AG10803 (cell line): ENCODE data around the gene NOXA1.

Experiments used
- DNase-seq: peaks from one replicate; pipeline ENCODE4 v3.0.0; 2010; ENCODE audit warnings: low read depth
- H3K4me3 ChIP-seq: 2 replicates; pipeline ENCODE4 v1.5.1; 2011; ENCODE audit warnings: mild to moderate bottlenecking, low read length, control low read depth
- CTCF ChIP-seq: conservative IDR thresholded peaks from 2 replicates; pipeline ENCODE4 v1.5.1; 2011; ENCODE audit warnings: mild to moderate bottlenecking, low read length, control low read depth, inconsistent platforms

NOXA1 gene

DNA sequence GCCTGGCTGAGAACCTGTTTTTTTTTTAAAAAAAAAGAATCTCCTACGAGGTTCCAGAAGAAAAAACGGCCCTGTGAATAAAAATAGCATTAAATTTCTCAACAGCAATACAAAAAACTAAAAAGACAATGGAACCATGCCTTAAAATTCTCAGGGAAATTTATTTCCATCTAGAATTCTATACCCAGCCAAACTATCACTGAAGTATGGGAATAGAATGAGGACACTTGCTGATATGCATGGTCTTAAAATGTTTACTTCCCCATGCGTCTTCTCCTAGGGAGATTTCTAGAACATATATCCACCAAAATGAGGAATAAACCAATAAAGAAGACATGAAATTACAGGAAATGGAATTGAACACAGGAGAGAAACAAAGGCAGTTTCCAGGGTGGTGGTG lies 52.5 kb downstream of the NOXA1 start:
- TF ChIP-seq CTCF = no peak
- no peak for DNase-seq
- no peak overlapping the region for H3K4me3 ChIP-seq

GRCh38 chr9:137476856-137477255 lies 53.7 kb downstream of the NOXA1 start:
- no peak for DNase-seq
- H3K4me3 ChIP-seq = no peak overlapping the region
- no peak for TF ChIP-seq CTCF

GRCh38 chr9:137477778-137478612 lies 54.8 kb downstream of the NOXA1 start:
- no peak overlapping the region for H3K4me3 ChIP-seq
- TF ChIP-seq CTCF = no peak
- DNase-seq = no peak

DNA sequence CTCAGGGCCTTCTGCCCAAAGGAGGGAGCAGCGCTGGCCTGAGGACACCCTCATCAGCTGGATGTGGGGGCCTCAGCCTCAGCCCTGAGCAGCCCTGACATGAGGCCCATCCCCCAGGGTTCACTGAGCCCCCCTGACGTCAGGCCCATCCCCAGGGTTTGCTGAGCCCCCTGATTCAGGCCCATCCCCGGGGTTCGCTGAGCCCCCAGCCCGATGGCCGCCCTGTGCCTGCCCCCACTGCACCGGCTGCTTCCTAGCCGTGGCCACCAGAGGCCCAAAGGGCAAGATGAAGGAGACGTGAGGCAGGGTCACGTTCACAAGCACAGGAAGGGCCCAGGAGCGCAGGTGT lies 55.4 kb downstream of the NOXA1 start:
- no peak for TF ChIP-seq CTCF
- H3K4me3 ChIP-seq = no peak overlapping the region
- no peak for DNase-seq

- peak; percentile 34 for DNase-seq
- no peak overlapping the region for H3K4me3 ChIP-seq
- no peak for TF ChIP-seq CTCF
Measured at GRCh38 chr9:137478962-137479861, 56.0 kb downstream of the NOXA1 start.

DNA sequence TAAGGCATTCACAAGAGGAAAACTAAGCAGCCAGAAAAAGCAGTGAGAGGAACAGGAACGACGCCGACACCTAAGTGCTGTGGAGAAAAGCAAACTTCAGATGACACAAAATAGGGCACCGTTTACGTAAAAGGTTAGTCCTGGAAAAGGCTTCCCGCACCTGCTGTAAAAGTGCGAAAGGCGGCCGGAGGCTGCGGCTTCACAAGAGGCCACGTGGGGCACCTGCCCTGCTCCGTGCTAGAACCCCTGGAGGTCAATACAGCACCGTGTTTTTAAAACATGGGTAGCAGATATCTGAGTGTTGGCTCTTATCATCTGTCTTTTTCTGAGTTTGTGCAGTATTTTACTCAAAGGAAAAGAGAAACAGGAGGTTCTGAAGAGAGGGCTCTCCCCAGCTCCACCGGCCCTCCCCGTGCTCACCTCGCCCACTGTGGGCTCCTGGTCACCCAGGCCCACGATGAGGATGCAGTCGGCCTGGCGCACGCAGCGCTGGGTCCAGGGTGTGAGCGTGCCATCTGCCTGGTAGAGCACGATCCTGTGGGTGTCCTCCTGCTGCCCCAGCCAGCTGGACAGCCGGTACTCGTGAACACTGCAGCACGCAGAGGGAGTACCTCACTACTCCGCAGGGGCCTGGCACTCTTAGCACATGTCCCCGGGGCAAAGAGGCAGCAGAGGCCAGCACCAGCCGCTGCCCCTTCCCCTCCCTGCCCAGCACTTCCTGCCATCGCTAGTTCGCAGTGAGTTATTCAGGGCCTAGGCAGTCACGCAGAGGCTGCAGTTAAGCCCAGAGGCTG lies 56.9 kb downstream of the NOXA1 start:
- no peak for DNase-seq
- TF ChIP-seq CTCF = no peak
- no peak overlapping the region for H3K4me3 ChIP-seq
